ENCODE data around the gene SMIM9.
"Not testable (repeated sequence)": the region's sequence is repeated elsewhere in the genome, so short reads cannot be mapped to it uniquely, and the experiment has no call there.

Gene SMIM9

GRCh38 chrX:154816326-154816898 is 18.1 kb downstream of the SMIM9 start:
- not testable (repeated sequence) for DNase-seq (ENCODE audit: low read depth in 2 of 2, low spot score in 1 of 2)

GRCh38 chrX:154815274-154815818 is 19.1 kb downstream of the SMIM9 start:
- no peak for DNase-seq (ENCODE audit: low read depth in 2 of 2, low spot score in 1 of 2)

- no peak for DNase-seq (ENCODE audit: low read depth in 2 of 2, low spot score in 1 of 2)
Observed at GRCh38 chrX:154813801-154814200, 20.7 kb downstream of the SMIM9 start.

- DNase-seq (ENCODE audit: low read depth in 2 of 2, low spot score in 1 of 2) = no peak
Observed at GRCh38 chrX:154812341-154813101, 21.9 kb downstream of the SMIM9 start.

GRCh38 chrX:154809939-154810665 is 24.4 kb downstream of the SMIM9 start:
- DNase-seq (ENCODE audit: low read depth in 2 of 2, low spot score in 1 of 2) = no peak

- DNase-seq (ENCODE audit: low read depth in 2 of 2, low spot score in 1 of 2) = no peak
Observed at GRCh38 chrX:154806837-154807501, 27.5 kb downstream of the SMIM9 start.

GRCh38 chrX:154805696-154806091 is 28.8 kb downstream of the SMIM9 start:
- no peak for DNase-seq (ENCODE audit: low read depth in 2 of 2, low spot score in 1 of 2)

- DNase-seq (ENCODE audit: low read depth in 2 of 2, low spot score in 1 of 2) = peak; percentile 41 to 44
Observed at GRCh38 chrX:154804957-154805695, 29.3 kb downstream of the SMIM9 start, which contains the start of gene MPP1. Gene MPP1, minus strand, starts transcription at chrX:154805485. Its CDS starts 112 bp downstream, at chrX:154805373.

GRCh38 chrX:154804261-154804956 is 30.1 kb downstream of the SMIM9 start:
- no peak for DNase-seq (ENCODE audit: low read depth in 2 of 2, low spot score in 1 of 2)

- no peak for DNase-seq (ENCODE audit: low read depth in 2 of 2, low spot score in 1 of 2)
Observed at GRCh38 chrX:154802947-154803346, 31.5 kb downstream of the SMIM9 start.

GRCh38 chrX:154800478-154801210 is 33.8 kb downstream of the SMIM9 start:
- DNase-seq (ENCODE audit: low read depth in 2 of 2, low spot score in 1 of 2) = no peak

- no peak for DNase-seq (ENCODE audit: low read depth in 2 of 2, low spot score in 1 of 2)
Observed at GRCh38 chrX:154799556-154800348, 34.7 kb downstream of the SMIM9 start.

- DNase-seq (ENCODE audit: low read depth in 2 of 2, low spot score in 1 of 2) = no peak
Observed at GRCh38 chrX:154797006-154797405, 37.5 kb downstream of the SMIM9 start.

GRCh38 chrX:154795016-154795415 is 39.4 kb downstream of the SMIM9 start:
- no peak for DNase-seq (ENCODE audit: low read depth in 2 of 2, low spot score in 1 of 2)

- no peak for DNase-seq (ENCODE audit: low read depth in 2 of 2, low spot score in 1 of 2)
Observed at GRCh38 chrX:154793084-154793795, 41.2 kb downstream of the SMIM9 start.

GRCh38 chrX:154791939-154792338 is 42.5 kb downstream of the SMIM9 start:
- DNase-seq (ENCODE audit: low read depth in 2 of 2, low spot score in 1 of 2) = no peak

GRCh38 chrX:154791467-154791866 is 43.0 kb downstream of the SMIM9 start:
- no peak for DNase-seq (ENCODE audit: low read depth in 2 of 2, low spot score in 1 of 2)

- DNase-seq (ENCODE audit: low read depth in 2 of 2, low spot score in 1 of 2) = no peak
Observed at GRCh38 chrX:154785716-154786115, 48.7 kb downstream of the SMIM9 start.
